H1 (cell line): Measurements from ENCODE around the gene CTSW. TPM values are rescaled to one million over a fixed set of nuclear protein-coding genes. Genes with fewer than 3 reads are reported as not detected.

ENCODE experiments used
- CTCF ChIA-PET: fragments of 300-600 bp; sonication (Branson Sonifier 250); formaldehyde crosslinking; loops from one replicate; lab custom pipeline; 2021; ENCODE audit not compliant: partially characterized antibody; lab: Charles Lee
- POLR2A ChIA-PET: fragments of 300-600 bp; sonication (Branson Sonifier 250); formaldehyde crosslinking; loops from one replicate; lab custom pipeline; 2021; ENCODE audit warnings: inconsistent platforms; ENCODE audit not compliant: partially characterized antibody; lab: Charles Lee
- DNase-seq, 2 experiments: peaks; one replicate each; pipeline versions ENCODE4 v3.0.0 to v3.0.0-alpha.2; 2010 to 2022; ENCODE audit warnings: low spot score in 2 of 2, low read depth in 1 of 2, mixed read lengths in 1 of 2
- FAIRE-seq: peaks from 2 replicates; lab custom pipeline; 2011; peaks lifted over from hg19 to GRCh38; lab: Jason Lieb, UNC
- H2AFZ ChIP-seq: 2 replicates; pipeline ENCODE4 v1.8.1; 2012; ENCODE audit warnings: low read length, inconsistent platforms
- H2AK5ac ChIP-seq: 2 replicates; pipeline ENCODE4 v1.6.1; 2013; ENCODE audit warnings: low read depth, low read length
- H2BK120ac ChIP-seq: replicated peaks from 2 replicates; pipeline ENCODE3; 2013; ENCODE audit warnings: low read depth, low read length, inconsistent platforms
- H2BK12ac ChIP-seq: 2 replicates; pipeline ENCODE4 v1.6.1; 2013; ENCODE audit warnings: low read depth, low read length
- H2BK15ac ChIP-seq: 2 replicates; pipeline ENCODE4 v1.6.1; 2013; ENCODE audit warnings: low read length
- H2BK20ac ChIP-seq: 2 replicates; pipeline ENCODE4 v1.6.1; 2013; ENCODE audit warnings: low read length
- H2BK5ac ChIP-seq: 2 replicates; pipeline ENCODE4 v1.6.1; 2013; ENCODE audit warnings: low read depth, low read length
- H3K14ac ChIP-seq: 2 replicates; pipeline ENCODE4 v1.6.1; 2013; ENCODE audit warnings: inconsistent platforms; ENCODE audit not compliant: insufficient read length
- H3K18ac ChIP-seq: 2 replicates; pipeline ENCODE4 v1.6.1; 2013; ENCODE audit warnings: low read length; ENCODE audit errors: extremely low read depth
- H3K23ac ChIP-seq: 2 replicates; pipeline ENCODE4 v1.6.1; 2013; ENCODE audit warnings: inconsistent platforms; ENCODE audit not compliant: insufficient read length
- H3K23me2 ChIP-seq: 2 replicates; pipeline ENCODE4 v1.6.1; 2013; ENCODE audit warnings: low read depth, low read length
- H3K27ac ChIP-seq: 2 replicates; pipeline ENCODE4 v1.6.1; 2011; ENCODE audit warnings: low read depth, low read length, inconsistent platforms
- H3K27me3 ChIP-seq, 4 experiments: replicated peaks in 1 of 4; 1 replicate in 1 of 4; 2 replicates in 3 of 4; pipeline versions ENCODE4 v1.6.1 to v1.8.1; 2011 to 2013; ENCODE audit warnings: low read length in 3 of 4, mild to moderate bottlenecking in 3 of 4, inconsistent platforms in 2 of 4, mixed read lengths in 2 of 4, moderate library complexity in 1 of 4; ENCODE audit not compliant: control insufficient read depth in 3 of 4, insufficient read depth in 3 of 4; ENCODE audit errors: extremely low read depth in 1 of 4
- H3K36me3 ChIP-seq, 4 experiments: 2 replicates each; pipeline versions ENCODE4 v1.6.1 to v1.8.1; 2011 to 2013; ENCODE audit warnings: mild to moderate bottlenecking in 4 of 4, low read length in 3 of 4, moderate library complexity in 2 of 4, control low read depth in 1 of 4, inconsistent platforms in 1 of 4; ENCODE audit not compliant: insufficient read depth in 4 of 4, control insufficient read depth in 2 of 4
- H3K4ac ChIP-seq: replicated peaks from 2 replicates; pipeline ENCODE3; 2013; ENCODE audit warnings: low read length, low read depth, mixed read lengths, inconsistent platforms; ENCODE audit not compliant: insufficient read length
- H3K4me1 ChIP-seq, 4 experiments: replicated peaks in 1 of 4; 1 replicate in 1 of 4; 2 replicates in 3 of 4; pipeline versions ENCODE4 v1.6.1 to v1.8.1; 2011 to 2013; ENCODE audit warnings: low read length in 3 of 4, inconsistent platforms in 2 of 4, mixed read lengths in 1 of 4; ENCODE audit not compliant: insufficient read depth in 4 of 4, control insufficient read depth in 3 of 4
- H3K4me2 ChIP-seq, 2 experiments: 2 replicates each; pipeline versions ENCODE4 v1.6.1 to v1.8.1; 2011 to 2013; ENCODE audit warnings: low read depth in 2 of 2, low read length in 2 of 2, control low read depth in 1 of 2, inconsistent platforms in 1 of 2, mild to moderate bottlenecking in 1 of 2; ENCODE audit not compliant: insufficient read depth in 1 of 2
- H3K4me3 ChIP-seq, 4 experiments: fragments of 200-600, 300-600 bp in 1 of 4; sonication (generic), shearing (Covaris generic), sonication (Bioruptor Twin) in 1 of 4; 2 replicates each; pipeline versions ENCODE4 v1.5.1 to v1.8.1; 2011 to 2016; ENCODE audit warnings: low read length in 4 of 4, low read depth in 3 of 4, control low read depth in 2 of 4, inconsistent platforms in 2 of 4, mild to moderate bottlenecking in 2 of 4, mixed read lengths in 1 of 4, moderate library complexity in 1 of 4; ENCODE audit not compliant: insufficient read depth in 2 of 4; ENCODE audit errors: extremely low read depth in 1 of 4
- H3K56ac ChIP-seq: replicated peaks from 2 replicates; pipeline ENCODE3; 2013; ENCODE audit warnings: low read depth, mild to moderate bottlenecking, mixed read lengths, low read length, inconsistent platforms; ENCODE audit not compliant: insufficient read length
- H3K79me1 ChIP-seq: 2 replicates; pipeline ENCODE4 v1.6.1; 2013; ENCODE audit warnings: low read depth, low read length, control low read depth
- H3K79me2 ChIP-seq, 2 experiments: 2 replicates each; pipeline versions ENCODE4 v1.6.1 to v1.8.1; 2012 to 2013; ENCODE audit warnings: low read length in 2 of 2, mild to moderate bottlenecking in 2 of 2, inconsistent platforms in 1 of 2; ENCODE audit not compliant: insufficient read depth in 2 of 2, control insufficient read depth in 1 of 2
- H3K9ac ChIP-seq, 4 experiments: replicated peaks in 1 of 4; 1 replicate in 1 of 4; 2 replicates in 3 of 4; pipeline versions ENCODE4 v1.6.1 to v1.8.1; 2011 to 2013; ENCODE audit warnings: low read depth in 3 of 4, low read length in 3 of 4, control low read depth in 2 of 4, mild to moderate bottlenecking in 2 of 4, moderate library complexity in 2 of 4, inconsistent platforms in 1 of 4; ENCODE audit errors: extremely low read depth in 1 of 4
- H3K9me3 ChIP-seq, 2 experiments: 2 replicates each; pipeline versions ENCODE4 v1.6.1 to v1.8.1; 2012 to 2013; ENCODE audit warnings: mild to moderate bottlenecking in 2 of 2, moderate library complexity in 2 of 2, control low read depth in 1 of 2, inconsistent platforms in 1 of 2, low read depth in 1 of 2, low read length in 1 of 2, mixed read lengths in 1 of 2; ENCODE audit not compliant: insufficient read depth in 2 of 2
- H4K20me1 ChIP-seq, 2 experiments: replicated peaks in 1 of 2; 2 replicates each; pipeline versions ENCODE3 to v1.8.1; 2011 to 2013; ENCODE audit warnings: inconsistent platforms in 2 of 2, low read length in 2 of 2, mild to moderate bottlenecking in 1 of 2; ENCODE audit not compliant: insufficient read depth in 2 of 2, control insufficient read depth in 1 of 2
- H4K5ac ChIP-seq: 2 replicates; pipeline ENCODE4 v1.6.1; 2013; ENCODE audit warnings: low read length, low read depth, mixed read lengths, inconsistent platforms; ENCODE audit not compliant: insufficient read length
- H4K8ac ChIP-seq: 2 replicates; pipeline ENCODE4 v1.8.0; 2013; ENCODE audit warnings: mild to moderate bottlenecking, moderate library complexity, low read length, inconsistent platforms; ENCODE audit not compliant: insufficient read depth; ENCODE audit errors: extremely low read depth
- H4K91ac ChIP-seq: replicated peaks from 2 replicates; pipeline ENCODE3; 2013; ENCODE audit warnings: low read length, mixed read lengths, inconsistent platforms; ENCODE audit not compliant: insufficient read length
- MAFK ChIP-seq: IDR thresholded peaks from 2 replicates; pipeline ENCODE4 v1.6.1; 2012; ENCODE audit warnings: low read depth, mild to moderate bottlenecking, improper control_type of control experiment, low read length
- WGBS, 2 experiments: shearing (Covaris generic) in 1 of 2; methylation state at CpG; one replicate each; pipeline versions ENCODE4 v1.1.6 to v1.1.7; 2013 to 2015; ENCODE audit warnings: low lambda C conversion rate in 2 of 2, mixed read lengths in 2 of 2, inconsistent platforms in 1 of 2, low coverage in 1 of 2, missing lambda C conversion rate in 1 of 2; ENCODE audit not compliant: insufficient replicate concordance in 2 of 2, insufficient coverage in 1 of 2, insufficient read length in 1 of 2; ENCODE audit errors: extremely low coverage in 1 of 2, missing lambda C conversion rate in 1 of 2; 5-methylcytosine and 5-hydroxymethylcytosine counted together
- polyA plus RNA-seq, 7 experiments: library from polyadenylated mRNA; depleted of rRNA in 3 of 7; stranded (reverse) in 5 of 7; unstranded in 2 of 7; fragments of >200 nt in 5 of 7; fragments of 200-250 nt in 2 of 7; gene quantifications; 1 replicate in 5 of 7; 2 replicates in 1 of 7; 4 replicates in 1 of 7; pipeline versions ENCODE4 v1.2.1 to v1.2.3, GENCODE V29; 2011 to 2013; ENCODE audit warnings: missing spikeins in 2 of 7, mixed read lengths in 2 of 7
- total RNA-seq: library from RNA; stranded (reverse); fragmentation: NEBNext Ultra II Directional; extraction: Animal tissue kit (Norgen Biotek cat#: 25700); gene quantifications from 2 replicates; pipeline ENCODE4 v1.2.1, GENCODE V29; 2021

Gene CTSW
- total and polyA plus RNA-seq, 2 of the 8 experiments (the other 6 are each of a cell fraction or from before 2014, with no cell fraction given) = not detected

GRCh38 chr11:65922565-65922964 is 42.9 kb downstream of the CTSW start:
- Histone ChIP-seq H2BK12ac (no peak overlapping the region), H3K18ac (no peak overlapping the region), H3K23ac (no peak overlapping the region), H2AFZ (no peak overlapping the region), H3K4me2 (no peak overlapping the region), H3K56ac (no peak overlapping the region), H3K4ac (no peak overlapping the region), H3K4me1 (peaks cover 0 to 14% (median 9%) of the 10 kb centered on the region in 4 experiments; a peak in 4 of 7 replicates), H4K5ac (no peak overlapping the region), H2AK5ac (no peak overlapping the region), H2BK5ac (no peak overlapping the region), H4K91ac (no peak overlapping the region), H2BK120ac (no peak overlapping the region), H3K9ac (no peak overlapping the region), H3K79me1 (peaks cover 7% of the 10 kb centered on the region; the same call in 1 of the 2 replicates), H3K27ac (no peak overlapping the region), H3K9me3 (no peaks in the 10 kb centered on the region), H3K36me3 (peaks cover 0 to 8% (median 5%) of the 10 kb centered on the region in 4 experiments; a peak in 4 of 8 replicates), H3K23me2 (peaks cover 13% of the 10 kb centered on the region; the same call in 1 of the 2 replicates), H2BK15ac (no peak overlapping the region), H4K8ac (no peak overlapping the region), H3K4me3 (no peak overlapping the region), H4K20me1 (peaks cover 0 to 3% of the 10 kb centered on the region in 2 experiments), H3K79me2 (peaks cover 0 to 7% of the 10 kb centered on the region in 2 experiments; a peak in 2 of 4 replicates), H3K27me3 (no peaks in the 10 kb centered on the region), H2BK20ac (no peak overlapping the region), H3K14ac (no peak overlapping the region)
- DNase-seq (no peak), FAIRE-seq (no peak)
- ChIA-PET CTCF (interaction anchor here (0.8 to 3.5 kb wide), 13 partner anchors 10 to 382 kb away, joined by 3 to 19 read pairs (median 4); partner anchors contain the start of gene FIBP), POLR2A (interaction anchor here (1.0 to 3.0 kb wide), 5 partner anchors 9 to 48 kb away, joined by 3 to 12 read pairs (median 5); partner anchors contain the start of gene CCDC85B)
- TF ChIP-seq MAFK = no peak
- WGBS, 2 experiments = 83% methylated on average over 3 of the region's 3 CpGs; no CpG with 5 or more reads in 1 of the 2 experiments
